Mesenteric fat pad (tissue), 1 donor: ENCODE data around the gene SNAI3. TPM values are rescaled to one million over a fixed set of nuclear protein-coding genes. Genes with fewer than 3 reads are reported as not detected.
A peak's percentile ranks its signal among the peaks of the same experiment; 100 is the strongest.

Experiments
- DNase-seq: peaks from one replicate; pipeline ENCODE4 v3.0.0-alpha.2; 2020; ENCODE audit warnings: low spot score
- total RNA-seq: library from RNA; stranded (reverse); fragmentation: NEBNext Ultra II Directional; extraction: Animal tissue kit (Norgen Biotek cat#: 25700); gene quantifications from one replicate; pipeline ENCODE4 v1.2.1, GENCODE V29; 2021
- donor health status: DM: yes; HTN: yes; CAD: no.

SNAI3 gene
- total RNA-seq, 1 donor from 2014 or later, result 1.2 TPM

DNA sequence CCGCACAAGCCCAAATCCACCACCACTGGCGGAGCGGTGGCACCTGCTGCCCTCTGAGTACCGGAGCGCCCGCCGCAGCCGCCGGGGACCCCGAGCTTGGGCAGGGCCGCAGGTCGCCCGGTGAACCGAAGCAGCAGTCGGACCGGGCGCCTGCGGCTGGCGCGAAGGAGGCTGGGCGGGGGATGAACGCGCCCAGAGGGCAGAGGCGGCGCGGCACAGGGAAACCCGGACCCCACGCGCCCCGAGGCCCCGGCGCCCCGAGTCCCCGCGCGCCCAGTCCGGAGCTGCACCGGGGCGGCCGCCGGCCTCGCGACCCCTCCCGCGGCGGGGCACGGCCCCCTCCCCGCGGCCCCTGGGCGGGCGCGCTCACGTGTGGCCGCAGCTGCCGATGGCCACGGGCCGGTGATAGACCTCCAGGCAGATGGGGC, 19.5 kb upstream of the SNAI3 start:
- DNase-seq, result no peak

DNA sequence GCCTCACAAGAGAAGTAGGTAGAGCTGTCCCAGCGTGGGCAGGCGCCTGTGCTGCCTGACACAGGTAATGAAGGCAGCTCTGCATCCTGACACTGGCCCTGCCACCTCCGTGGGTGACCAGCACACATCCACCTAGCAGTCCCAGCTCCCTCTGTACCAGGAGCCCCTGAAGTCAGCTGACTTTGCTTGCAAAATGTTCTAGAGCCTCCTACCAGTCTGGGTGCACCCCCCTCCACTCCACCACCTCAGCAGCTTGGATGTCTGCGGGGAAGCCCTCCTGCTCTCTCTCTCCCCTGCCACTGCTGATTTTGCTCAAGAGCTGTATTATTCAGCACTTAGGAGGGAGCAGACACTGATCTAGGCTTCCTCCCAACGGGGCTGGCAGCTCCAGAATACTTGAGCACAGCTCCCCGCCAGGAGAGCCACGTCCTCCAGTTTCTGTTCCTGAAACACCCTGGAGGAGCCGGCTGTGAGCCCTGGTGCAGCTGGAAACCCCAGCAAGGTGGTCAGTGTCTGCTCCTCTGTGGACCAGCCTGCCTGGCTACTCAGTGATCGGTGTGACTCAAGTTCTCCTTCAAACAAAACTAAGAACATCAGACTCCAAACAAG, 18.9 kb upstream of the SNAI3 start:
- DNase-seq, result no peak

DNA sequence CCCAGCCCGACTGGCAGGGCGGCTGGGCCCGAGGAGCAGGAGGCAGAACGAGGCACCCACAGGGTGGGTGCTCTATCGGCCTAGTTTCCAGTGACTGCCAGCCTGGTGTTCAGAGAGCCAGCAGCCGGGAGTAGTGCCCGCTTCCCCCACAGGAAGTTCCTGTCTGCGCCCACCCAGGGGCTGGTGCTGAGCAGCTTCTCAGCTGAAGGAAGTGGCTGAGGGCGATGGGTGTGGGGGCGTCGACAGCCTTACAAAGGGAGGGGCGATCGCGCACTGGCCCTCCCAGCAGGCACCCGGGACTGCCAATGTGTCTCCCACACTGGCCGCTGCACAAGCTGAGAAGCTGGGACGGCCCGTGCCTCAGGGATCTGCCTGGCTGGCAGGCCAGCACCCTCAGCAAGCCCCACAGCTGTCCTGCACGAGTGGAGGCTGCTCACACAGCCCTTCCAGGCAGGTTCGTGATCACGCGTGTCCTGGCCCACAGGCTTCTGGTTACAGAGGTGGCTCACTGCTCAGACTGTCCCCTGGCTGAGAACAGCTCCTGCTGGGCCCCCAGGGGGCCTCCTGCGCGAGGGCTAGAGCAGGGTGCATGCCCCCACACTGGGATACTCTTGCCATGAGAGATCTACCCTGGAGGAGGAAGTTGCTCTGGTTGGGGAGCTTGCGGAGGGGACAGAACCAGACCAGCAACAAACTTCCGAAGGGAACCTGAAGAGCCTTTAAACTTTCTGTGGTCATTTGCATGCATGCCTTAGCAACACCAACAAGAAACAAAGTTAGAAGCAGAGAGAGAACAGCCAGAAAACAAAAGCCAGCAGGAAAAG, 17.4 kb upstream of the SNAI3 start:
- no peak for DNase-seq

DNA sequence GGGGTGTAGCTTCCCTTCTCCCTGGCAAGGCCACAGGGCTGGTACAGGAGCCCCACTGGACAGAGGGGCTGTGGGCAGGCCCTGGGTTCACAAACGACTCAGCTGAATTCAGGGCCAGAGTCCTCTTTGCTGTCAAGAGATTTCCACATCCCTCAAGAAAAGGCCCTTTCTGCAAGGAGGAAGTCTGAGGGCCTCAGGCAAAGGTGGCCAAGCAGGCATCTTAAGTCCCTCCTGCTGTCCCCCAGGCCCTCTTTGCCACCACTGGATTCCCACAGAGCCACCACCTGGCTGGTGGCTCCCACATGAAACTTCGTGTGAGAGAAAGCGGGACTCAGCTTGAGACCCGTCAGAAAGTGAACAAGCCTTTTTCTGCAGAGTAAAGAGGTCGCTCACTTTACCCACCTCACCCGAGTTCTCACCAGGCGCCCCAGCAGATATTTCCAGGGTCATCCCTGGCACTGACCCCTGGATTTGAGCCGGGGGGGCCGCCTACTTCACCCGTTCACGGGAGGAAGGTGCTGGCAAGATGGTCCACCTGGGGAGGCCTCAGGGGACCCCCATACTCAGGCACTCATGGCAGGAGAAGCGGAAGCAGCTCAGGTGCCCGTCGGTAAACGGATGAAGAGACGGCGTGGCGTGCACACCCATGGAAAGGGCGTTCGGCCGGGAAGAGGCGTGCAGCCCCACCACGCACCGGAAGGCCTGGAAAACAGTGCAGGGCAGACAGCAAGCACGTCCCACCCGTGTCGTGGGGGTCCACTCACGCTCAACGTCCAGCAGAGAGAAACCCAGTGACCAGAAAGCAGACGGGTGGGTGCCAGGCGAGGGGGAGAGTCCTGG, 16.3 kb upstream of the SNAI3 start:
- no peak for DNase-seq

DNA sequence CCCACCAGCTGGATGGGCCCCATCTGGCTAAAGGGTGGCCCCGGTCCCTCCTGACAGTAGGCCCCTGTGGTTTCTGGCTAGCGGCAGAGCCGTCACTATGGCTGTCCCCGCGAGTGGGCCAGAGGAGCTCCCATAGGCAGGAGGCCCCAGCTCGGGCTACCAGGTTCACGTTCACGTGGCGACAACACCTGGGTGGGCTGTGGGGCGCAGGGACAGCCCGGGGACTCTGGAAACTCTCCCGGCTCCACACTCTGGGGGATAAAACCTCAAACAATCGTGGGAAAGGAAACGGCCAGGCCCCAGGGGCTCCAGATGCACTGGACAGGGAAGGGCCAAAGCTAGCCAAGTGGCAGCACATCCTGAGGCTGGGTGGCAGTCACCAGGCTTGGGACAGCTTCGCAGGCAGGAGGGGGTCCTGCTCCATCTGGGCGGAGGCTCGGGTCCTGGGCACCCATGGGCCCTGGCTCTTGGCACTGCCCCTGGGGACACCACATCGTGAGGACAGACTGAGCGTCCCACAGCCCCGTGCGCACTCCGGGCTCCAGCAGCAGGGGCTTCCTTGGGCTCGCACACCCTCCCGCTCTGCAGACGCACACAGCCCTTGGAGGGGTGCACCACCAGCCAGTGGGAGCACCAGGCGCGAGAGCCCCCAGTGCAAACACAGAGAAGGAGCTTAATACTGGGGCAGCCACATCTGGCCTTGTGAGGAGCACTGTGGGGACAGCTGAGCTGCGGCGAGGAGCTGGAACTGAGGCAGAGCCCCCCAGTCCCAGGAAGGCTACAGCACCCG, 15.5 kb upstream of the SNAI3 start:
- no peak for DNase-seq

DNA sequence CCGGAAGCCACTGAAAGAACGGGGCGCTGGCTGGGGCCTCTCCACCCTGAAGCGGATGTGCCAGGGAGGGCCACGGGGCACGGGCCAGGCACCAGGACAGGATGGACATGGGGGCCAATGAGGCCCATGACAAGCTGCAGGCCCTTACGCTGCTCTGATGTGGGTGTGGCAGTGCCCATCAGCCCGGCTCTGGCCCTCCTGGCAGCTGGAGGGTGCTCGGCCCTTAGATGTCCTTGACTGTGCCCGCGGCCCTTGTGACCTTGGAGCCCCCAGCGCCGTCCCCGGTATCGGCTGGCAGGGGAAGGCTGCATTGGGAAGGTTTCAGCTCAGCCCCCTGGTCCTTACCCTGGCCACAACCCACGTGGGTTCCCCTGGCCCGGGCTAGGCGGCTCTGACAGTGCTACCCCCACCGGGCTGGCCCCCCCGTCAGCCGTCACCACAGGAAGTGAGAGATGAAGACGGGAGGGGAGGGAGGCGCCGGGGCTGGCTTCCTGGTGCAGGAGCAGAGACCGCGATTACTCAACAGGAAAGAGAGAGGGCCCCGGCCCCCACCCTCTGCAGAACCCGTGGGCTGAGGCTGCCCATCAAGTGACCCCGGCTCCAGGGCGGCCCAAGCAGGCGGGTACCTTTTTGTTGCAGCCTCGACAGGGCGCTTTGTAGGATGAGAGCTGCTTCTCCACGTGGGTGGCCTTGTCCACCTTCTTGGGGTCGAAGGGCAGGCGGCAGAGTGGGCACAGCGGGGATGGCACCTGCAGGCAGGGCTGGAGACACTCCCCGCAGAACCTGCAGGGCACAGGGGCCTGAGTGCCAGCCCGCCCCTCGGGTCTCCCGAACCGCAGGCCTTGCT, 14.6 kb upstream of the SNAI3 start:
- DNase-seq, result peak; percentile 96

DNA sequence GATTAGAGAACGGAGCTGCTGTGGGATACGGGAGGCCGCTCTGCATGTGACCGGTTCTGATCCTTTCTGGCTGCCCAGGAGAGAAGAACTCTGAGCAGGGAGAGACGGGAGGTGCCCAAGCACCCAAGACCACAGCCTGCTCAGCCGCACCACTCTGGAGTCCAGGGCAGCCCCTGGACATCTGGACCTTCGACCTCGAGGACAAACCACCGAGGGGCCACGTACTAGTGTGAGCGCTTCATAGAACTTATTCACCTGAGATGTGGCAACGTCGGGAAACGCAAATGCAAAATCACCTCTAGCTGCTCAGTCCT, 14.0 kb upstream of the SNAI3 start:
- DNase-seq, result no peak

DNA sequence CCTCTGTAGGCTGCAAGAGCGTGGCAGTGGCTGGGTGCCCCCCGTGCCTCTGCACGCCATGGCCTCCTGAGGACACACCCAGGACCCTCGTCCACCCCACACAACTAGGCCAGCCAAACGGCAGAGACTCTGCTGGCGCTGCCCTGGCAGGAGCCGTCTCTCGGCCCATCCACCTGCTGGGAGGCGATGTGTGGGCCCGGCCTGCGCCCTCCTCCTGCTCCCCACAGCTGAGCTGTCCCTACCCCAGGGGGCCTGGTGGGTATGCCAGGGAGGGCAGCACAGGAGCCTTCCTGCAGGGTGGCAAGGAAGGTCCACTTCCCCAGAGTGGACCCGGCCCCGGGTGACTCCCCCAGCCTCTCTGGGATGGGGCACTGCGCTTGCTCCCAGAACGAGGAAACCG, 12.9 kb upstream of the SNAI3 start:
- DNase-seq, result no peak

DNA sequence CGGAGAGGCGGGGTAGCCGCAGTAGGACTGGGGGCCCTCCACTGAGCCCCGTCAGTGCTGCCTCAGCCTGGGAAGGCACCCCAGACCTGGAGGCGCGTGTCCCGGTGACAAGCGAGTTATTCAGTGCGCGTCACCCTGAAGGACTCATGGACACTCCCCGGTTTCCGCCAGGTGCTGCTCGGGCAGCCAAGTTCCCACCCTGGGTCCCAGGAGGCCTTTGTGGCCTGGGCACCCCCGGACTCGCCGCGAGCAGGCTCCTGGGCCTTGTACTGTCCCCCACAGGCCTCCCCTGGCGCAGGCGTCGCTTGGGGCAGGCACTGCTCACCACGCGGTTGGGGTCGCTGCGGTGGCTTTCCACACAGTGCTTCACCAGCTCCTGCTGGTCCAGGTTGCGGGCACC, 12.3 kb upstream of the SNAI3 start:
- no peak for DNase-seq

DNA sequence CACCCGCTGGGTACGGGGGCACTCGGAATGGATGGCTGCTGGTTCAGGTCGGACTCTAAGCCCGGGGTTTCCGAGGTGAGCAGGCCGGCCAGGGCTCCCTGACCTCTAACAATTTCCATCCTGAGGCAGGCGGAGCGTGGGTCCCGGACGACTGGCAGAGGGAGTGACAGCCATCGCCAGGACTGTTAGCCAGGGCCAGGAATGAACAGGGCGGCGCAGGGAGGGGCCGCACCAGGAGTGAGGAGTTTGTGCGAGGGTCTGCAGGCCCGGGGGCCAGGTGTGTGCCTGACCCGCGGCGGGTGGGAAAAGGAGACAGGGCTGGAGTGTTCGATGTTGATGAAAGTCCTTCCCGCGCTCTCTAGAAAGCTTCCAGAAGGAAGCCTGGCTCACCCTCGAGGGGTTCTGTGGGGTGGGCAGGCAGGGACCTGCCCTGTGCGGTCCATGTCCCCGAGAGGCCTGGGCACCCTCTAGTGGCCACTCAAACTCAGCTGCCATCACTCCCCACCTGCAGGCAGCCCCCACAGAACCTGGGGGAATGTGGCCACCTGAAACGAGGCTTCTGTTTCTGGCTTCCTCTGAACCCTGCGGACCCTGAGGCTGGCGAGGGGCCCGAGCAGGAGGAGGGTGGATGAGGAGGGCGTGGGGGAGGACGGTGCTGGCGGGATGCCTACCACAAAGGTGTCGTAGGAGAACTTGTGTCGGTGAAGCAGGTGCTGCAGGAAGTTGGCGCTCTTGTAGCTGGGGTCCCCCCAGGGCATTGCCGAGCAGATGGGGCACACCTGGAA, 11.7 kb upstream of the SNAI3 start:
- DNase-seq, result no peak

DNA sequence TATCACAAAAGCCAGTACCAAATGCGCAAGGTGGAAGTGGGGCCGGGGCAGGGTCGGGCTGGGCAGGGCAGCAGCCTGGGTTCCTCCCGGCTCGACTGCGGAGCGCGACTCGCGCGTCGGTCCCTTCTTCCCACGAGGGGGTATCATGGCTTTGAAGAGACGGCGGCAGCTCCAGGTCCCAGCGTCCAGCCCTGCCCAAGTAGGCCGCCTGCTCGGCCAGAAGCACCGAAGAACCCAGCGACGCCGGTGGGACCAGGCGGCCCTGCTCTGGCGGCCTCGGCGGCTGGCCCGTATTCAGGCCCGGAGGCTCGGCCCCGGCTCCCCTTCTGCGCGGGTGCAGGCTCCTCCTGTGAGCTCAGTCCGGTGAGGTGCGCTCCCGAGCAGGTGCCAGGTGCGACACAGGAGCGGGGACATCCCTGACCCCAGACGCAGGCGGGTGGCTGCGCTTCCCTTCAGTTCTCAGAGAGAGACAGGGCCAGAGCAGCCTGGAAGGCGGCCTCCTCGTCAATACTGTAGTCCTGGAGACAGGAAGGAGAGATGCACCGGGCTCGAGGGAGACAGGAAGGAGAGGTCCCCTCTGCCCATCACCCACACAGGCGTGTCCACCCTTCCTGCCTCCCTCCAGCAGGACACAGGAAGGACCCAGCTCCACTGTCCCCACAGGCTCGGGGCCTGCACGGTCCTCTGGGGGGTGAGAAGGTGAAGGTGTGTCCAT, 11.0 kb upstream of the SNAI3 start:
- DNase-seq, result no peak

DNA sequence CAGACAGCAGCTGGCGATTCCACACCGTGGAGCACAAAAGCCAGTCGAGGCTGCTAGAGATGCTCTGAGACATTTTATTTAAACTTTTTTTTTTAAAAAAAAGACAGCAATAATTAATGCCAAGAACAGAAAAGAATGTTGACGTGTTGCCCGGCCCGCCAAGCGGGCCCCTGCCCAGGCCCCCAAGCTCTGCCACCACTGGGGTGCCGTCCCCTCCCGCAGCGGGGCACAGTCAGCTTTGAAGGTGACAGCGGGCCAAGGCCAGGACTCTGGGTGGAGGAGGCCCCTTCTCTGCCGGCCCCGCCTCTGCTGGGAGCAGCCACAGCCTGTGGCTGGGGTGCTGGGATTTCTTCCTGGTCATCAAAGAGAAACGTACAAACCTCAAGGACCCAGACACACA, 10.1 kb upstream of the SNAI3 start:
- no peak for DNase-seq

DNA sequence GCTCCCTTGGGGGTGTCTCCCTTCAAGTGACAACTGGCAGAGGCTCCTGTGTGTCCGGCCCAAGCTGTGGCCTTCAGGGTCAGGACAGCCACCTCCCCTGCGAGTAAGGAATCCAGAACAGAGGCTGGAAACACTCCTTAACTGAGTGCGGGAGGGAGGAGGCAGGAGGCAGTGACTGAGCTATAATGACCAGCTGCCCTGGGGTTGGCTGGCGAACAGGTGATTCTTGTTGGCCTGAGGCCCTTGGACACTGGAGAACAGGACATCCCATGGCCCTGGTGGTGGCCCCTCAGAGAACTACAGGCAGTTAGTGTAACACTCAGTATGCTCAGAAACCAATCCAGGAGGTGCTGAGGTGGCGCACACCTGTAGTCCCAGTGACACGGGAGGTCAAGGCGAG, 9.4 kb upstream of the SNAI3 start:
- DNase-seq, result no peak

DNA sequence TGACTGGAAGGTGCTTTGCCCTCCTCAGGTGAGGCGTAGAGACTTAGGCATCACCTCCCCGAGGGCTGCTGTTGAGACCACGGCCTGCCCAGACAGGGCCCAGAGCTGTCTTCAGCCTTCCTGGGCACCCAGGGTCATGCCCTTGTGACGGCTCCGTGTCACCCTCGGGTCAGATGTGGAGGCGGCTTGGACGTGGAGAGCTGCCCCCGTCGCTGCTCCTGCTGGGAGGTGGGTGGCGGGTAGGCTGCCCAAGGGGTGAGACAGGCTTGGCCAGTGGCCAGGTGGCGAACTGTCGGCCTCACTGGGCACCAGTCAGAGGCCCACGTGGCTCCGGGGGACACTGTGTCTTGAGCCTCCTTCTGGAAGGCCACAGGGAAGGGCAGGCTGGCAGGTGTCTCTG, 8.9 kb upstream of the SNAI3 start:
- DNase-seq, result no peak

DNA sequence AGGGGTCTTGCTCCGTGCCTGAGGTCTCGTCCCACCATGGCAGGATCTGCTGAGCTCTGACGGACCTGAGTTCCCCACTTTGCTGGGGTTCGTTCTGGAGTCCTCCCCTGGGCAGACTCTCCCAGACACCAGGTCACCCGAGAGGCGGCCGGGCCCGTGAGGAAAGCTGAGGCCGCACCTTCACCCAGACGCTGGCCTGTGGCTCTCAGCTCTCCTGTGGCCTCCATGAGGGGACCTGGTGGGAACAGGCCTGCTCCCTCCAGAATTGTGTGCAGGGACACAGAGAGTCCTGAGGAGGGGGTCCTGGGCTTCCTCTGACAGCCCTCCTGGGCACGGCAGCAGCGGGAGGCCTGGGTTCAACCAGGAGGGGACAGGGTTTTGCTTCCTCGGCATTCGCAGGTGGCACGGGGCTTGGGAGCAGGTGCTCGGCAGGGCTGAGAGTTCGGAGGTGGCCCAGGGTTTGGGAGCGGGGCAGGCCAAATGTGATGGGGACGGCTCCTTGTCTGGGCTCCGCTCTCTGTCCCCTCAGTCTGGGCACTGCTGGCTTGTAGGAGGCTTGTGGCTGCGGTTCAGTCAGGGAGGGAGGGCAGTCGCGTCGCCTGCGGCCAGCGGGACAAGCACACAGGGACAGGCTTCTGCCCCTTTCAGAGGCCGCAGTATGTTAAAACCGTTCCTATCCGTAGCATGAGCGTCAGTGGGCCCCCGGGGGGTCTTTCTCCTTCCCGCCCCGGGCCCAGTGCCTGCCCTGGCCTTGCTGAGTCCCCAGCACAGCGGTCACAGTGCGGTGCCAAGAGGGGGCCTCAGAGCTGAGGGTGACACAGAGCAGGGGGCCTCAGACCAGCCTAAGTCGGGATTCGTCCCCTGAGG, 8.1 kb upstream of the SNAI3 start:
- DNase-seq, result no peak

DNA sequence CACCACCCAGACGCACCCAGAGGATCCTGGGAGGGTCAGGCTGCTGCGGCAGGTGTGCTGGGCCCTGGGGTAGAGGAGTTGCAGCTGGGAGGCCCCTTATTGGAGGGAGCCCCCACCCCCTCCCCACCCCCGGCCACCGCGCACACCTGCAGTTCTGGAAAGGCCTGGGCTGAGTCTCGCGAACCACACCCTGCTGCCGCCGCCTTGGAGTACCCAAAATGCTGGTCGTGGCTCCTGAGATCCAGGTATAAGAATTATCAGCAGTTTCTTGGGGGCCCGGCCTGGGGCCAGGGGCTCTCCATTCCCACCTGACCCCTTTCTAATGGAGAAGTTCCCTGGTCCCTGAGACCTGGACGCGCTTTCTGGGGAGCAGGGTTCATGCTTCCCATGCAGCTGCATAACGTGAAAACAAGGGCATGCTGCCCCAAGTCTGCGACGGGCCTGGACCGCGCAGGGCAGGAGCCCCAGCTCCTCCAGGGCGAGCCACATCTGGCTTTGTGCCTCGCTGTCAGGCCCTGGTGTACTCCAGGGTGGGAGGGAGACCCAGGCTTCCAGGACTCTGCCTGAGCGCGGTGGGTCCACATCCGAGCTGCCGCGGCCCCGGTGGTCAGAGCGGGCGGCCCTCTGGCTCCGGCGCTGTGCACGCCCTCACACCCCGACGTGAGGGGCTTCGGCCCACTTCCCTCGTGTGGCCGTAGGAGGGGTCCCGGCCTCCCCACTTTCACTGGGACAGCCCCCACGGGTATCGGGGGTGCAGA, 7.3 kb upstream of the SNAI3 start:
- no peak for DNase-seq

DNA sequence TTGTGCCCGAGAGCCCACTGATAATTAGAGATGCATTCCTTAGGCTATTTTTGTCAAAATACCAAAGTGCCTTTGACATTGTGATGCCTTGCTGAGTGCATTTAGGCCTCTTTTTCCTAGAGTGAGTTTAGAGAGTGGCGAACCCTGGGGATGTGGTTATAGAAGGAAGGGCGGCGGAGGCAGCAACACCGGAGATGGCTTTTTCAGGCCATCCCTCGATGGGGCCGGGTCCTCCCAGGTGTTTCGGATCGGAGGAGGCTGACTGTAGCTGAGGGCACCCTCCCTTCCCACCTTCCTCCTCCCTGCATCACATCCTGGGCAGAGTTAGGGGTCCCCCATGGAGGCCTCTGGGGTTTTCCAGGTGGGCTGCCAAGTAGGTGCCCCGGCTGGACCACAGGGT, 6.6 kb upstream of the SNAI3 start:
- DNase-seq, result no peak
